ENCODE data around the gene MRPL4. TPM values are rescaled to one million over a fixed set of nuclear protein-coding genes. Genes with fewer than 3 reads are reported as not detected.
A peak's percentile ranks its signal among the peaks of the same experiment; 100 is the strongest.

Gene MRPL4
- total RNA-seq, 1 donor from 2014 or later = 39.4 TPM

DNA sequence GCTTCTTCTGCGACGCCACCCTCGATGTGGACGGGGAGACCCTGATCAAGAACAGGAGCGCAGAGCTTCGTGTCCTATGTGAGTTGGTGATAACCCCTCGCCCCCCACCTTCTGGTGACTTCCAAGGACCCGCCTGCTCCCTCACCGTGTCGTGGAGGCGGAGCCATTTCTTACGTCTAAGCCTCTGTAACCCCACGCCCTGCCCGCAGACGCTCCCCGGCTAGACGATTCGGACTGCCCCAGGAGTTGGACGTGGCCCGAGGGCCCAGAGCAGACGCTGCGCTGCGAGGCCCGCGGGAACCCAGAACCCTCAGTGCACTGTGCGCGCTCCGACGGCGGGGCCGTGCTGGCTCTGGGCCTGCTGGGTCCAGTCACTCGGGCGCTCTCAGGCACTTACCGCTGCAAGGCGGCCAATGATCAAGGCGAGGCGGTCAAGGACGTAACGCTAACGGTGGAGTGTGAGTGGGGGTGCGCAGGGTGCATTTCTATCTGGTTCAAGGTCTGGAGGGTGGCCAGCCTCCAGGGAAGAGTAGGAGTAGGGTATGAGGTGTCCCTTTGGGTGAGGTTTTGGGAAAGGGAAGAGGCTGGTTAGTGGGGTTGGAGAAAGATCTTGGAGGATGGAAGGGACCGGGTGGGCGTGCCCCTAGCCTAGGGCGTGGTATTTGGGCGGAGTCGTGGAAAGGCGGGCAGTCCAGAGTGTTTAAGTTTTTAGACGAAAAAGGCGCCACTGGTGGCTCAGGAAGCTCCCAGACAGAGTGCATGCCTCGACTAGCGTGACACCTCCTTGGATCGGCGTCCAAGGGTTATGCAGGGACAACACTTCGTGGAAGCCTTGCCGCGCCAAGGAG is 41.0 kb downstream of the MRPL4 start:
- Mint-ChIP-seq H3K27me3 (ENCODE audit: low read depth) (peaks cover 56% of the 10 kb centered on the region), H3K27ac (ENCODE audit: unreplicated experiment) (no peak overlapping the region)
- TF ChIP-seq, protein P1, sequence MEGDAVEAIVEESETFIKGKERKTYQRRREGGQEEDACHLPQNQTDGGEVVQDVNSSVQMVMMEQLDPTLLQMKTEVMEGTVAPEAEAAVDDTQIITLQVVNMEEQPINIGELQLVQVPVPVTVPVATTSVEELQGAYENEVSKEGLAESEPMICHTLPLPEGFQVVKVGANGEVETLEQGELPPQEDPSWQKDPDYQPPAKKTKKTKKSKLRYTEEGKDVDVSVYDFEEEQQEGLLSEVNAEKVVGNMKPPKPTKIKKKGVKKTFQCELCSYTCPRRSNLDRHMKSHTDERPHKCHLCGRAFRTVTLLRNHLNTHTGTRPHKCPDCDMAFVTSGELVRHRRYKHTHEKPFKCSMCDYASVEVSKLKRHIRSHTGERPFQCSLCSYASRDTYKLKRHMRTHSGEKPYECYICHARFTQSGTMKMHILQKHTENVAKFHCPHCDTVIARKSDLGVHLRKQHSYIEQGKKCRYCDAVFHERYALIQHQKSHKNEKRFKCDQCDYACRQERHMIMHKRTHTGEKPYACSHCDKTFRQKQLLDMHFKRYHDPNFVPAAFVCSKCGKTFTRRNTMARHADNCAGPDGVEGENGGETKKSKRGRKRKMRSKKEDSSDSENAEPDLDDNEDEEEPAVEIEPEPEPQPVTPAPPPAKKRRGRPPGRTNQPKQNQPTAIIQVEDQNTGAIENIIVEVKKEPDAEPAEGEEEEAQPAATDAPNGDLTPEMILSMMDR (IDR thresholded peaks at IDR 0.05) = no peak

DNA sequence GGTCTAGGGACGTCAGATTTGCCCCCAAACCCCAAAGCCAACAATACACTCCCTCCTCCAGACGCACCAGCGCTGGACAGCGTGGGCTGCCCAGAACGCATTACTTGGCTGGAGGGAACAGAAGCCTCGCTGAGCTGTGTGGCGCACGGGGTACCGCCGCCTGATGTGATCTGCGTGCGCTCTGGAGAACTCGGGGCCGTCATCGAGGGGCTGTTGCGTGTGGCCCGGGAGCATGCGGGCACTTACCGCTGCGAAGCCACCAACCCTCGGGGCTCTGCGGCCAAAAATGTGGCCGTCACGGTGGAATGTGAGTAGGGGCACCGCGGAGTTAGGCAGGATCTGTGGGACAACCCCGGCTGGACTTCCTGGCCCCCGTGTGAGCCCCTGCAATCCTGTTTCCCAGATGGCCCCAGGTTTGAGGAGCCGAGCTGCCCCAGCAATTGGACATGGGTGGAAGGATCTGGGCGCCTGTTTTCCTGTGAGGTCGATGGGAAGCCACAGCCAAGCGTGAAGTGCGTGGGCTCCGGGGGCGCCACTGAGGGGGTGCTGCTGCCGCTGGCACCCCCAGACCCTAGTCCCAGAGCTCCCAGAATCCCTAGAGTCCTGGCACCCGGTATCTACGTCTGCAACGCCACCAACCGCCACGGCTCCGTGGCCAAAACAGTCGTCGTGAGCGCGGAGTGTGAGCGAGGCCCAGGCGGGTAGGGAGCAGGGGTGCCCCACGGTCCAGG is 41.8 kb downstream of the MRPL4 start:
- DNase-seq (ENCODE audit: low spot score) = no peak
- Mint-ChIP-seq H3K9me3 (ENCODE audit: low read depth) (no peaks in the 10 kb centered on the region), H3K4me3 (ENCODE audit: unreplicated experiment) (no peak overlapping the region), H3K27me3 (ENCODE audit: low read depth) (peaks cover 51% of the 10 kb centered on the region), H3K27ac (ENCODE audit: unreplicated experiment) (no peak overlapping the region), H3K36me3 (ENCODE audit: low read depth) (peaks cover 3% of the 10 kb centered on the region), H3K4me1 (ENCODE audit: low read depth) (peaks cover 44% of the 10 kb centered on the region)
- TF ChIP-seq, protein P1 (IDR thresholded peaks at IDR 0.05) = no peak

More for the DNA sequence above, 41.0 kb downstream of the MRPL4 start:
- Mint-ChIP-seq H3K9me3 (ENCODE audit: low read depth) (no peaks in the 10 kb centered on the region), H3K4me3 (ENCODE audit: unreplicated experiment) (peak overlapping the region; percentile 83), H3K4me1 (ENCODE audit: low read depth) (peaks cover 47% of the 10 kb centered on the region), H3K36me3 (ENCODE audit: low read depth) (peaks cover 3% of the 10 kb centered on the region)
- no peak for DNase-seq (ENCODE audit: low spot score)

DNA sequence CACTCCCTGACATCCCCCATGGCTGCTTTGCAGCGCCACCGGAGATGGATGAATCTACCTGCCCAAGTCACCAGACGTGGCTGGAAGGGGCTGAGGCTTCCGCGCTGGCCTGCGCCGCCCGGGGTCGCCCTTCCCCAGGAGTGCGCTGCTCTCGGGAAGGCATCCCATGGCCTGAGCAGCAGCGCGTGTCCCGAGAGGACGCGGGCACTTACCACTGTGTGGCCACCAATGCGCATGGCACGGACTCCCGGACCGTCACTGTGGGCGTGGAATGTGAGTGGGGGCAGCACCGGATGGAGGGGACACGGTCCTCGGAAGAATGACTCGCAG is 42.3 kb downstream of the MRPL4 start:
- H3K9me3 Mint-ChIP-seq (ENCODE audit: low read depth) = no peaks in the 10 kb centered on the region
- H3K27ac Mint-ChIP-seq (ENCODE audit: unreplicated experiment) = no peak overlapping the region
- H3K4me3 Mint-ChIP-seq (ENCODE audit: unreplicated experiment) = no peak overlapping the region
- peaks cover 49% of the 10 kb centered on the region for H3K27me3 Mint-ChIP-seq (ENCODE audit: low read depth)
- no peak for DNase-seq (ENCODE audit: low spot score)
- H3K4me1 Mint-ChIP-seq (ENCODE audit: low read depth) = peaks cover 39% of the 10 kb centered on the region
- peaks cover 3% of the 10 kb centered on the region for H3K36me3 Mint-ChIP-seq (ENCODE audit: low read depth)
- TF ChIP-seq, protein P1 (IDR thresholded peaks at IDR 0.05) = peak; percentile 17

DNA sequence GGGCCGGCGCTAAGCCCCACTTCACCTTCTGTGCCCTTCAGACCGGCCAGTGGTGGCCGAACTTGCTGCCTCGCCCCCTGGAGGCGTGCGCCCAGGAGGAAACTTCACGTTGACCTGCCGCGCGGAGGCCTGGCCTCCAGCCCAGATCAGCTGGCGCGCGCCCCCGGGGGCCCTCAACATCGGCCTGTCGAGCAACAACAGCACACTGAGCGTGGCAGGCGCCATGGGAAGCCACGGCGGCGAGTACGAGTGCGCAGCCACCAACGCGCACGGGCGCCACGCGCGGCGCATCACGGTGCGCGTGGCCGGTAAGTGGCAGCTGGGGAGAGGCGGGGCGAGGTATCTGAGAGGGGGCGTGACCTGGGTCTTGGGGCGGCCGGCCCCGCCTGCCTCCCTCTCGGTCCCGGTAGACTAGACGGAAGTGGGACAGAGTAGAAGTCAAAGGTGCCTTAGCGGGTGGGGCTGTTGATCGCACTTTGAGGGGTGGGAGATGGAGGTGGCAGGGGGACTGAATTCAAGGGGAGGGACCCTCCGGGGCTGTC is 43.4 kb downstream of the MRPL4 start:
- Mint-ChIP-seq H3K4me1 (ENCODE audit: low read depth) (peaks cover 32% of the 10 kb centered on the region), H3K36me3 (ENCODE audit: low read depth) (peaks cover 3% of the 10 kb centered on the region), H3K27me3 (ENCODE audit: low read depth) (peaks cover 50% of the 10 kb centered on the region), H3K9me3 (ENCODE audit: low read depth) (no peaks in the 10 kb centered on the region), H3K27ac (ENCODE audit: unreplicated experiment) (no peak overlapping the region), H3K4me3 (ENCODE audit: unreplicated experiment) (peak overlapping the region; percentile 49)
- DNase-seq (ENCODE audit: low spot score) = no peak
- TF ChIP-seq, protein P1 (IDR thresholded peaks at IDR 0.05) = no peak

DNA sequence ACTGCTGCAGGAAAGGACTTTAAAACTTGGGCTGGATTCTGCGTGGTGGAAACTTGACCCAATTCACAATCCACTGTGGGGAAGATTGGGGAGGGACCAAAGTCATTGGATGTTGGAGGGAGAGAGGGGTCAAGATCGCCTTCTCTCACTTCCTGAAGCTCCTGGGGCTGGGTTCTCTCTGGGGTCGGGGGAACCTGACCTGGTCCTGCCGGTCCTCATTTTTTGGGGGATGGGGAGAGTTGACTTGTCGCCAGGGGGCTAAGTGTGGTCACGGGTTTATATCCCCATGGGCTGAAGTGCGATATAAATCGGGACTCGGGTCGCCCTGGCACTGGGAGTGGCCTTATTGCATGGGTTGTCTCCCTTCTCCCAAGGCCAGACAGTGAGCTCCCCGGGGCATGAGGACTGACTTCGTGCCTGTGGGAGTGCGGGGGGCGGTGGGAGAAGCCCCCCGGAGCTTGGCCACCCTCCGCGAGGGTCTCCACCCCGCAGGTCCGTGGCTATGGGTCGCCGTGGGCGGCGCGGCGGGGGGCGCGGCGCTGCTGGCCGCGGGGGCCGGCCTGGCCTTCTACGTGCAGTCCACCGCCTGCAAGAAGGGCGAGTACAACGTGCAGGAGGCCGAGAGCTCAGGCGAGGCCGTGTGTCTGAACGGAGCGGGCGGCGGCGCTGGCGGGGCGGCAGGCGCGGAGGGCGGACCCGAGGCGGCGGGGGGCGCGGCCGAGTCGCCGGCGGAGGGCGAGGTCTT is 44.0 kb downstream of the MRPL4 start:
- H3K27me3 Mint-ChIP-seq (ENCODE audit: low read depth) = peaks cover 46% of the 10 kb centered on the region
- peaks cover 3% of the 10 kb centered on the region for H3K36me3 Mint-ChIP-seq (ENCODE audit: low read depth)
- H3K9me3 Mint-ChIP-seq (ENCODE audit: low read depth) = no peaks in the 10 kb centered on the region
- H3K27ac Mint-ChIP-seq (ENCODE audit: unreplicated experiment) = no peak overlapping the region
- no peak for DNase-seq (ENCODE audit: low spot score)
- H3K4me3 Mint-ChIP-seq (ENCODE audit: unreplicated experiment) = peak overlapping the region; percentile 49
- H3K4me1 Mint-ChIP-seq (ENCODE audit: low read depth) = peaks cover 25% of the 10 kb centered on the region
- TF ChIP-seq, protein P1 (IDR thresholded peaks at IDR 0.05) = no peak
